HG03558 (cell line): ENCODE data around the gene BRD3.

ENCODE experiments used
- ATAC-seq: cut with Tn5 transposase; IDR thresholded peaks from one replicate; pipeline ENCODE4 v1.9.1; 2021; ENCODE audit warnings: moderate number of reproducible peaks; ENCODE audit not compliant: unreplicated experiment; ENCODE audit errors: extremely low read depth

The BRD3 gene

GRCh38 chr9:134040781-134041648, 26.8 kb downstream of the BRD3 start:
- no peak for ATAC-seq

- no peak for ATAC-seq
Measured at GRCh38 chr9:134040176-134040565, 27.7 kb downstream of the BRD3 start.

GRCh38 chr9:134039386-134040175, 28.2 kb downstream of the BRD3 start:
- no peak for ATAC-seq

GRCh38 chr9:134037641-134038040, 30.2 kb downstream of the BRD3 start:
- ATAC-seq, result no peak

GRCh38 chr9:134036130-134036529, 31.7 kb downstream of the BRD3 start:
- no peak for ATAC-seq

- no peak for ATAC-seq
Measured at GRCh38 chr9:134035041-134036039, 32.5 kb downstream of the BRD3 start.

GRCh38 chr9:134034215-134035040, 33.4 kb downstream of the BRD3 start:
- no peak for ATAC-seq

- ATAC-seq, result no peak
Measured at GRCh38 chr9:134033516-134034214, 34.2 kb downstream of the BRD3 start.

- no peak for ATAC-seq
Measured at GRCh38 chr9:134032456-134033222, 35.2 kb downstream of the BRD3 start.

- no peak for ATAC-seq
Measured at GRCh38 chr9:134031783-134032182, 36.0 kb downstream of the BRD3 start.

- no peak for ATAC-seq
Measured at GRCh38 chr9:134030821-134031470, 36.9 kb downstream of the BRD3 start.

- ATAC-seq, result no peak
Measured at GRCh38 chr9:134029248-134030226, 38.3 kb downstream of the BRD3 start.

GRCh38 chr9:134028575-134029247, 39.1 kb downstream of the BRD3 start:
- ATAC-seq, result no peak

- ATAC-seq, result no peak
Measured at GRCh38 chr9:134028076-134028475, 39.8 kb downstream of the BRD3 start.

- no peak for ATAC-seq
Measured at GRCh38 chr9:134027561-134027960, 40.3 kb downstream of the BRD3 start.

- ATAC-seq, result no peak
Measured at GRCh38 chr9:134026981-134027380, 40.8 kb downstream of the BRD3 start.
